HEK293 (cell line): ENCODE measurements around the gene HDAC8.

Experiments used
- CTCF ChIA-PET: fragments of 350-600 bp; formaldehyde crosslinking; extraction: SDS; loops from one replicate; lab custom pipeline; 2021; ENCODE audit warnings: antibody characterized with exemption; lab: Yijun Ruan, JAX
- POLR2A ChIA-PET: fragments of 300-600 bp; formaldehyde crosslinking; extraction: SDS; loops from one replicate; lab custom pipeline; 2020; ENCODE audit warnings: antibody characterized with exemption, inconsistent platforms; lab: Yijun Ruan, JAX
- H3K27ac ChIP-seq: fragments of 200-500 bp; sonication (Bioruptor generic); 2 replicates; pipeline ENCODE4 v1.5.1; 2014; ENCODE audit warnings: low read depth, low read length, control low read depth, inconsistent platforms; ENCODE audit errors: extremely low read depth
- H3K36me3 ChIP-seq, 2 experiments: fragments of 200-500 bp in 1 of 2; sonication (Bioruptor generic) in 1 of 2; 1 replicate in 1 of 2; 2 replicates in 1 of 2; pipeline ENCODE4 v1.5.1; 2014 to 2017; ENCODE audit warnings: inconsistent platforms in 2 of 2, low read length in 2 of 2; ENCODE audit not compliant: control insufficient read depth in 2 of 2, insufficient read depth in 1 of 2
- H3K4me1 ChIP-seq: fragments of 200-500 bp; sonication (Bioruptor generic); 2 replicates; pipeline ENCODE4 v1.5.1; 2014; ENCODE audit warnings: mild to moderate bottlenecking, low read length, inconsistent platforms; ENCODE audit not compliant: control insufficient read depth, insufficient read depth
- H3K4me3 ChIP-seq: 2 replicates; pipeline ENCODE4 v1.5.1; 2011; ENCODE audit warnings: low read depth, mild to moderate bottlenecking, control low read depth, low read length, moderate library complexity
- H3K9me3 ChIP-seq: fragments of 200-500 bp; sonication (Bioruptor generic); 2 replicates; pipeline ENCODE4 v1.5.1; 2014; ENCODE audit warnings: low read depth, low read length, inconsistent platforms; ENCODE audit not compliant: control insufficient read depth, insufficient read depth
- GLI2 ChIP-seq: fragments of 450-650 bp; formaldehyde crosslinking; IDR thresholded peaks from 2 replicates; pipeline ENCODE4; 2017; ENCODE audit warnings: missing biosample characterization, missing genetic modification characterization, low read depth, borderline replicate concordance
- KLF10 ChIP-seq: fragments of 450-650 bp; IDR thresholded peaks from 2 replicates; pipeline ENCODE4 v1.5.1; 2018; ENCODE audit warnings: missing biosample characterization, mild to moderate bottlenecking, missing genetic modification characterization
- KLF7 ChIP-seq: fragments of 450-650 bp; formaldehyde crosslinking; IDR thresholded peaks from 2 replicates; pipeline ENCODE4 v1.5.1; 2016; ENCODE audit warnings: missing biosample characterization, missing genetic modification characterization, borderline replicate concordance
- ZBTB17 ChIP-seq: fragments of 450-650 bp; formaldehyde crosslinking; IDR thresholded peaks from 2 replicates; pipeline ENCODE4 v1.5.1; 2016; ENCODE audit warnings: missing biosample characterization, missing genetic modification characterization
- ZFP37 ChIP-seq: fragments of 450-650 bp; formaldehyde crosslinking; IDR thresholded peaks from 2 replicates; pipeline ENCODE4 v1.5.1; 2016; ENCODE audit warnings: missing biosample characterization, missing genetic modification characterization
- ZFP41 ChIP-seq: fragments of 450-650 bp; formaldehyde crosslinking; IDR thresholded peaks from 2 replicates; pipeline ENCODE4 v1.5.1; 2016; ENCODE audit warnings: missing biosample characterization, missing genetic modification characterization, borderline replicate concordance
- ZNF148 ChIP-seq: fragments of 450-650 bp; formaldehyde crosslinking; IDR thresholded peaks from 2 replicates; pipeline ENCODE4 v1.5.0; 2017; ENCODE audit warnings: missing biosample characterization, missing genetic modification characterization, borderline replicate concordance
- ZNF211 ChIP-seq: fragments of 450-650 bp; formaldehyde crosslinking; IDR thresholded peaks from 2 replicates; pipeline ENCODE4 v1.5.1; 2016; ENCODE audit warnings: low read depth, missing biosample characterization, missing genetic modification characterization
- ZNF274 ChIP-seq, 2 experiments: fragments of 200-500 bp in 1 of 2; fragments of 450-650 bp in 1 of 2; sonication (Bioruptor generic) in 1 of 2; formaldehyde crosslinking in 1 of 2; IDR thresholded peaks; 2 replicates each; pipeline versions ENCODE4 v1.5.1 to v1.6.1; 2014 to 2016; ENCODE audit warnings: borderline replicate concordance in 1 of 2, inconsistent platforms in 1 of 2, low read length in 1 of 2, missing biosample characterization in 1 of 2, missing genetic modification characterization in 1 of 2
- ZNF510 ChIP-seq: fragments of 450-650 bp; formaldehyde crosslinking; IDR thresholded peaks from 2 replicates; pipeline ENCODE4 v1.5.1; 2018; ENCODE audit warnings: mild to moderate bottlenecking, missing genetic modification characterization, missing biosample characterization; ENCODE audit not compliant: insufficient replicate concordance
- ZNF530 ChIP-seq: fragments of 450-650 bp; formaldehyde crosslinking; IDR thresholded peaks from 2 replicates; pipeline ENCODE4 v1.5.1; 2016; ENCODE audit warnings: low read depth, missing biosample characterization, missing genetic modification characterization
- ZNF544 ChIP-seq: fragments of 450-650 bp; formaldehyde crosslinking; IDR thresholded peaks from 2 replicates; pipeline ENCODE4 v1.5.0; 2017; ENCODE audit warnings: missing biosample characterization, missing genetic modification characterization
- ZNF561 ChIP-seq: fragments of 450-650 bp; IDR thresholded peaks from 2 replicates; pipeline ENCODE4 v1.5.1; 2018; ENCODE audit warnings: missing biosample characterization, missing genetic modification characterization, borderline replicate concordance
- ZNF843 ChIP-seq: fragments of 450-650 bp; formaldehyde crosslinking; IDR thresholded peaks from 2 replicates; pipeline ENCODE4 v1.5.1; 2016; ENCODE audit warnings: missing biosample characterization, missing genetic modification characterization
- ZSCAN30 ChIP-seq: fragments of 450-650 bp; IDR thresholded peaks from 2 replicates; pipeline ENCODE4 v1.5.1; 2018; ENCODE audit warnings: missing biosample characterization, mild to moderate bottlenecking, missing genetic modification characterization, moderate library complexity
- TF ChIP-seq, protein P1 (sequence below): fragments of 450-650 bp; formaldehyde crosslinking; conservative IDR thresholded peaks from 2 replicates; pipeline ENCODE4 v1.5.1; 2016; ENCODE audit warnings: low read depth, missing biosample characterization, missing genetic modification characterization
- TF ChIP-seq, protein P2 (sequence below): fragments of 450-650 bp; formaldehyde crosslinking; IDR thresholded peaks from 2 replicates; pipeline ENCODE4 v1.5.1; 2016; ENCODE audit warnings: missing biosample characterization, missing genetic modification characterization

Gene HDAC8

GRCh38 chrX:72308566-72309296, 263.9 kb downstream of the HDAC8 start (continued):
- TF ChIP-seq, protein P1, sequence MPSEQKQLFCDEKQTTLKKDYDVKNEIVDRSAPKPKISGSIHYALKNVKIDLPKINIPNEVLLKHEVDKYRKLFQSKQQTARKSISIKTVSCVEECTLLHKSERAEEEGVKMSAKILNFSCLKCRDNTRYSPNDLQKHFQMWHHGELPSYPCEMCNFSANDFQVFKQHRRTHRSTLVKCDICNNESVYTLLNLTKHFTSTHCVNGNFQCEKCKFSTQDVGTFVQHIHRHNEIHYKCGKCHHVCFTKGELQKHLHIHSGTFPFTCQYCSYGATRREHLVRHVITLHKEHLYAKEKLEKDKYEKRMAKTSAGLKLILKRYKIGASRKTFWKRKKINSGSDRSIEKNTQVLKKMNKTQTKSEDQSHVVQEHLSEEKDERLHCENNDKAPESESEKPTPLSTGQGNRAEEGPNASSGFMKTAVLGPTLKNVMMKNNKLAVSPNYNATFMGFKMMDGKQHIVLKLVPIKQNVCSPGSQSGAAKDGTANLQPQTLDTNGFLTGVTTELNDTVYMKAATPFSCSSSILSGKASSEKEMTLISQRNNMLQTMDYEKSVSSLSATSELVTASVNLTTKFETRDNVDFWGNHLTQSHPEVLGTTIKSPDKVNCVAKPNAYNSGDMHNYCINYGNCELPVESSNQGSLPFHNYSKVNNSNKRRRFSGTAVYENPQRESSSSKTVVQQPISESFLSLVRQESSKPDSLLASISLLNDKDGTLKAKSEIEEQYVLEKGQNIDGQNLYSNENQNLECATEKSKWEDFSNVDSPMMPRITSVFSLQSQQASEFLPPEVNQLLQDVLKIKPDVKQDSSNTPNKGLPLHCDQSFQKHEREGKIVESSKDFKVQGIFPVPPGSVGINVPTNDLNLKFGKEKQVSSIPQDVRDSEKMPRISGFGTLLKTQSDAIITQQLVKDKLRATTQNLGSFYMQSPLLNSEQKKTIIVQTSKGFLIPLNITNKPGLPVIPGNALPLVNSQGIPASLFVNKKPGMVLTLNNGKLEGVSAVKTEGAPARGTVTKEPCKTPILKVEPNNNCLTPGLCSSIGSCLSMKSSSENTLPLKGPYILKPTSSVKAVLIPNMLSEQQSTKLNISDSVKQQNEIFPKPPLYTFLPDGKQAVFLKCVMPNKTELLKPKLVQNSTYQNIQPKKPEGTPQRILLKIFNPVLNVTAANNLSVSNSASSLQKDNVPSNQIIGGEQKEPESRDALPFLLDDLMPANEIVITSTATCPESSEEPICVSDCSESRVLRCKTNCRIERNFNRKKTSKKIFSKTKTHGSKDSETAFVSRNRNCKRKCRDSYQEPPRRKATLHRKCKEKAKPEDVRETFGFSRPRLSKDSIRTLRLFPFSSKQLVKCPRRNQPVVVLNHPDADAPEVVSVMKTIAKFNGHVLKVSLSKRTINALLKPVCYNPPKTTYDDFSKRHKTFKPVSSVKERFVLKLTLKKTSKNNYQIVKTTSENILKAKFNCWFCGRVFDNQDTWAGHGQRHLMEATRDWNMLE (tag by site-specific recombination) = no peak
- TF ChIP-seq ZFP37 (no peak), ZNF148 (no peak), ZNF211 (tag by site-specific recombination) (no peak), ZNF274 (IDR thresholded peaks at IDR 0.05; ENCODE audit: low read length) (no peak), ZNF274 (tag by site-specific recombination; IDR thresholded peaks at IDR 0.05; ENCODE audit: borderline replicate concordance) (no peak), KLF10 (tag by site-specific recombination) (0 out of 2 replicates have a peak, but pooled peaks have one; percentile 51), ZBTB17 (tag by site-specific recombination) (peak; percentile 67; the same call in 1 of the 2 replicates), ZSCAN30 (tag by site-specific recombination) (peak; percentile 65), KLF7 (tag by site-specific recombination) (no peak)

DNA sequence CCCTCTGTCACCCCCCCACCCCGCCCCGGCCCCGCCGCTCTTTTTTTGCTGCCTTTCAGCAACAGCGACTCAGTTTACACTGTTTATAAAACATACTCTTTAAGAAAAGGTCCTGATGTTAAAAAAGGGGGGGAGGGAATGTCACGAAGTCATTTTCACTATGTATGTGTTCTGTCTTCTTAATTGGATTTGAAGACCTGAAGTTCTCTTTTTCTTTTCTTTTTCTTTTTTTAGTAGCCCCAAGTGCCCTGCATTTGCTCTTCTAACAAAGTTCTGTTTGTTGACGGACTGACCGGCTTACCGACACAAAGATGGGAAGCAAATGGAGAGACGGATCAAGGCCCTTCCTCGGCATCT, 264.5 kb downstream of the HDAC8 start:
- H3K36me3 ChIP-seq = no peaks in the 10 kb centered on the region
- peaks cover 3% of the 10 kb centered on the region for H3K4me1 ChIP-seq
- POLR2A ChIA-PET = interaction anchor here (5.7 kb wide), 1 partner anchor 31 kb away, joined by 46 read pairs; the partner anchor contains the start of gene RPS4X
- no peaks in the 10 kb centered on the region for H3K9me3 ChIP-seq
- no peak overlapping the region for H3K27ac ChIP-seq
- TF ChIP-seq ZNF561 (no peak), GLI2 (tag by site-specific recombination) (no peak), ZNF544 (no peak), ZNF510 (tag by site-specific recombination) (no peak), ZFP41 (tag by site-specific recombination) (no peak), ZNF530 (tag by site-specific recombination) (no peak), ZNF843 (tag by site-specific recombination) (no peak)
- TF ChIP-seq, protein P2, sequence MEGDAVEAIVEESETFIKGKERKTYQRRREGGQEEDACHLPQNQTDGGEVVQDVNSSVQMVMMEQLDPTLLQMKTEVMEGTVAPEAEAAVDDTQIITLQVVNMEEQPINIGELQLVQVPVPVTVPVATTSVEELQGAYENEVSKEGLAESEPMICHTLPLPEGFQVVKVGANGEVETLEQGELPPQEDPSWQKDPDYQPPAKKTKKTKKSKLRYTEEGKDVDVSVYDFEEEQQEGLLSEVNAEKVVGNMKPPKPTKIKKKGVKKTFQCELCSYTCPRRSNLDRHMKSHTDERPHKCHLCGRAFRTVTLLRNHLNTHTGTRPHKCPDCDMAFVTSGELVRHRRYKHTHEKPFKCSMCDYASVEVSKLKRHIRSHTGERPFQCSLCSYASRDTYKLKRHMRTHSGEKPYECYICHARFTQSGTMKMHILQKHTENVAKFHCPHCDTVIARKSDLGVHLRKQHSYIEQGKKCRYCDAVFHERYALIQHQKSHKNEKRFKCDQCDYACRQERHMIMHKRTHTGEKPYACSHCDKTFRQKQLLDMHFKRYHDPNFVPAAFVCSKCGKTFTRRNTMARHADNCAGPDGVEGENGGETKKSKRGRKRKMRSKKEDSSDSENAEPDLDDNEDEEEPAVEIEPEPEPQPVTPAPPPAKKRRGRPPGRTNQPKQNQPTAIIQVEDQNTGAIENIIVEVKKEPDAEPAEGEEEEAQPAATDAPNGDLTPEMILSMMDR (tag by site-specific recombination) = no peak
- TF ChIP-seq, all 188 proteins: peak for 0
- H3K4me3 ChIP-seq = no peak overlapping the region
- CTCF ChIA-PET = interaction anchor here (1.1 kb wide), 2 partner anchors 11 to 31 kb away, joined by 3 read pairs; partner anchors contain the start of gene RPS4X
